GM23338 (cell line): ENCODE data around the gene FRMD3. TPM values are rescaled to one million over a fixed set of nuclear protein-coding genes. Genes with fewer than 3 reads are reported as not detected.

Experiments
- ATAC-seq: fragments of 200-7000 bp; cut with Tn5 transposase; 3 replicates; pipeline ENCODE4 v1.9.1; 2020
- DNase-seq: peaks from one replicate; pipeline ENCODE4 v3.0.0-alpha.2; 2015; ENCODE audit warnings: low spot score
- H2AFZ ChIP-seq: fragments of 200-600 bp; sonication (generic); 2 replicates; pipeline ENCODE4 v1.8.0; 2016; ENCODE audit warnings: antibody characterized with exemption, mild to moderate bottlenecking, moderate library complexity
- H3F3A ChIP-seq: fragments of 200-600 bp; sonication (generic); replicated peaks from 2 replicates; pipeline ENCODE4 v1.8.0; 2017; ENCODE audit warnings: antibody characterized with exemption, mixed run types, low read depth
- H3K27ac ChIP-seq: fragments of 200-600 bp; sonication (generic); 2 replicates; pipeline ENCODE4 v1.6.1; 2016; ENCODE audit warnings: low read depth
- H3K27me3 ChIP-seq: fragments of 200-600 bp; sonication (generic); 2 replicates; pipeline ENCODE4 v1.8.0; 2016; ENCODE audit warnings: mild to moderate bottlenecking, mixed run types, moderate library complexity; ENCODE audit not compliant: insufficient read depth
- H3K36me3 ChIP-seq: fragments of 200-600 bp; sonication (generic); 2 replicates; pipeline ENCODE4 v1.8.0; 2016; ENCODE audit warnings: mild to moderate bottlenecking; ENCODE audit not compliant: insufficient read depth
- H3K4me1 ChIP-seq: fragments of 200-600 bp; sonication (generic); 2 replicates; pipeline ENCODE4 v1.8.0; 2016; ENCODE audit warnings: mild to moderate bottlenecking, moderate library complexity; ENCODE audit not compliant: insufficient read depth
- H3K4me2 ChIP-seq: fragments of 200-600 bp; sonication (generic); 2 replicates; pipeline ENCODE4 v1.7.1; 2017; ENCODE audit warnings: mixed run types
- H3K4me3 ChIP-seq: fragments of 200-600 bp; sonication (generic); 2 replicates; pipeline ENCODE4 v1.6.1; 2016; ENCODE audit warnings: mixed run types
- H3K79me2 ChIP-seq: fragments of 200-600 bp; sonication (generic); replicated peaks from 2 replicates; pipeline ENCODE4 v1.8.0; 2017; ENCODE audit warnings: mild to moderate bottlenecking; ENCODE audit not compliant: insufficient read depth
- H3K9me2 ChIP-seq: fragments of 200-600 bp; sonication (generic); 2 replicates; pipeline ENCODE4 v1.8.0; 2017; ENCODE audit not compliant: insufficient read depth
- H4K20me1 ChIP-seq: fragments of 200-600 bp; sonication (generic); replicated peaks from 2 replicates; pipeline ENCODE4 v1.8.0; 2017; ENCODE audit warnings: mild to moderate bottlenecking; ENCODE audit not compliant: insufficient read depth
- H3K27ac Mint-ChIP-seq: 2 replicates; pipeline ENCODE4 v1.8.0; 2020; ENCODE audit warnings: inconsistent platforms, mild to moderate bottlenecking, moderate library complexity, mixed read lengths
- H3K27me3 Mint-ChIP-seq: 3 replicates; pipeline ENCODE4 v1.8.0; 2022; ENCODE audit warnings: low read depth, mild to moderate bottlenecking, moderate library complexity, mixed read lengths, inconsistent platforms; ENCODE audit not compliant: insufficient read depth, poor library complexity
- H3K36me3 Mint-ChIP-seq: 3 replicates; pipeline ENCODE4 v1.8.0; 2021; ENCODE audit warnings: low read depth, mild to moderate bottlenecking, inconsistent platforms, moderate library complexity, mixed read lengths
- H3K4me1 Mint-ChIP-seq: 3 replicates; pipeline ENCODE4 v1.8.0; 2020; ENCODE audit warnings: mild to moderate bottlenecking, inconsistent platforms, mixed read lengths
- H3K4me3 Mint-ChIP-seq: 3 replicates; pipeline ENCODE4 v1.8.0; 2021; ENCODE audit warnings: moderate library complexity, mild to moderate bottlenecking, inconsistent platforms, mixed read lengths
- H3K9me3 Mint-ChIP-seq: 3 replicates; pipeline ENCODE4 v1.8.0; 2020; ENCODE audit warnings: moderate library complexity, mild to moderate bottlenecking, inconsistent platforms, mixed read lengths
- CREB1 ChIP-seq: fragments of 250-450 bp; sonication (Bioruptor Pico); IDR thresholded peaks from 2 replicates; pipeline ENCODE4 v1.5.0; 2020; ENCODE audit warnings: low read depth, mild to moderate bottlenecking, moderate library complexity
- EZH2phosphoT487 ChIP-seq: fragments of 200-600 bp; sonication (generic); IDR thresholded peaks from one replicate; pipeline ENCODE4 v1.8.1; 2018; ENCODE audit warnings: antibody characterized with exemption; ENCODE audit not compliant: unreplicated experiment
- POLR2AphosphoS5 ChIP-seq: IDR thresholded peaks from 2 replicates; pipeline ENCODE4 v1.6.1; 2016; ENCODE audit warnings: antibody characterized with exemption, low read depth
- STAT1 ChIP-seq: IDR thresholded peaks from one replicate; pipeline ENCODE4 v1.6.1; 2016; ENCODE audit warnings: antibody characterized with exemption; ENCODE audit not compliant: unreplicated experiment
- ZNF114 ChIP-seq: fragments of 250-450 bp; sonication (Bioruptor Pico); IDR thresholded peaks from 2 replicates; pipeline ENCODE4 v1.5.0; 2020; ENCODE audit warnings: mild to moderate bottlenecking, moderate library complexity
- polyA plus RNA-seq: library from polyadenylated mRNA; unstranded; fragments of >200 nt; fragmentation: Nextera tagmentation; extraction: Ambion mirVana; gene quantifications from 2 replicates; pipeline ENCODE4 v1.2.1, GENCODE V29; 2016
- total RNA-seq: library from RNA; depleted of rRNA; stranded (reverse); fragments of >200 nt; shearing (Covaris generic); gene quantifications from 2 replicates; pipeline ENCODE4 v1.2.3, GENCODE V29; 2014
- TF ChIP-seq, protein P1 (sequence below): fragments of 250-450 bp; sonication (Bioruptor Pico); IDR thresholded peaks from 2 replicates; pipeline ENCODE4 v1.5.0; 2020; ENCODE audit warnings: mild to moderate bottlenecking, moderate library complexity
- TF ChIP-seq, protein P2 (sequence below), 2 experiments: fragments of 200-600 bp in 1 of 2; sonication (generic) in 1 of 2; conservative IDR thresholded peaks; 2 replicates each; pipeline versions ENCODE4 v1.5.1 to v1.6.1; 2016 to 2017; ENCODE audit warnings: antibody characterized with exemption in 2 of 2, low read depth in 2 of 2, mild to moderate bottlenecking in 2 of 2, moderate library complexity in 1 of 2

FRMD3 gene
- total and polyA plus RNA-seq, 2 experiments from 2014 or later: 0.47 to 1.2 TPM

DNA sequence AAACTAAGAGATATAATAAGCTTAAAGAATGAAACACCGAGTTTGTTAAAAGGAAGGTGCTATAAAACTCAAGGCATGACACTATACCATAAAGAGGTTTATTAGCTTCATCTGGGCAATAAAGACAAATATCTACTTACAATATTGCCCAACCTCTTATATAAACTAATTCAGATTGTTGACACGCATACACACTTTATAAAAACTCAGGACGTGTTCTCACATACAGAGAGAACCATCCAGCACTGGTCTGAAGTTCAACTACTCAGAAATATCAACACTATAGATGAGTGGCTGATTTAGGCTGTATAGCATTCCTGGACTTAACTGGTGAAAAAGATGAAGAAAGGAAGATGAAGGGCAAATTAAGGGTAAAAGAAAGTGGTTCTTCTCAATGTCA, 81.2 kb downstream of the FRMD3 start (continued):
- TF ChIP-seq, protein P1, sequence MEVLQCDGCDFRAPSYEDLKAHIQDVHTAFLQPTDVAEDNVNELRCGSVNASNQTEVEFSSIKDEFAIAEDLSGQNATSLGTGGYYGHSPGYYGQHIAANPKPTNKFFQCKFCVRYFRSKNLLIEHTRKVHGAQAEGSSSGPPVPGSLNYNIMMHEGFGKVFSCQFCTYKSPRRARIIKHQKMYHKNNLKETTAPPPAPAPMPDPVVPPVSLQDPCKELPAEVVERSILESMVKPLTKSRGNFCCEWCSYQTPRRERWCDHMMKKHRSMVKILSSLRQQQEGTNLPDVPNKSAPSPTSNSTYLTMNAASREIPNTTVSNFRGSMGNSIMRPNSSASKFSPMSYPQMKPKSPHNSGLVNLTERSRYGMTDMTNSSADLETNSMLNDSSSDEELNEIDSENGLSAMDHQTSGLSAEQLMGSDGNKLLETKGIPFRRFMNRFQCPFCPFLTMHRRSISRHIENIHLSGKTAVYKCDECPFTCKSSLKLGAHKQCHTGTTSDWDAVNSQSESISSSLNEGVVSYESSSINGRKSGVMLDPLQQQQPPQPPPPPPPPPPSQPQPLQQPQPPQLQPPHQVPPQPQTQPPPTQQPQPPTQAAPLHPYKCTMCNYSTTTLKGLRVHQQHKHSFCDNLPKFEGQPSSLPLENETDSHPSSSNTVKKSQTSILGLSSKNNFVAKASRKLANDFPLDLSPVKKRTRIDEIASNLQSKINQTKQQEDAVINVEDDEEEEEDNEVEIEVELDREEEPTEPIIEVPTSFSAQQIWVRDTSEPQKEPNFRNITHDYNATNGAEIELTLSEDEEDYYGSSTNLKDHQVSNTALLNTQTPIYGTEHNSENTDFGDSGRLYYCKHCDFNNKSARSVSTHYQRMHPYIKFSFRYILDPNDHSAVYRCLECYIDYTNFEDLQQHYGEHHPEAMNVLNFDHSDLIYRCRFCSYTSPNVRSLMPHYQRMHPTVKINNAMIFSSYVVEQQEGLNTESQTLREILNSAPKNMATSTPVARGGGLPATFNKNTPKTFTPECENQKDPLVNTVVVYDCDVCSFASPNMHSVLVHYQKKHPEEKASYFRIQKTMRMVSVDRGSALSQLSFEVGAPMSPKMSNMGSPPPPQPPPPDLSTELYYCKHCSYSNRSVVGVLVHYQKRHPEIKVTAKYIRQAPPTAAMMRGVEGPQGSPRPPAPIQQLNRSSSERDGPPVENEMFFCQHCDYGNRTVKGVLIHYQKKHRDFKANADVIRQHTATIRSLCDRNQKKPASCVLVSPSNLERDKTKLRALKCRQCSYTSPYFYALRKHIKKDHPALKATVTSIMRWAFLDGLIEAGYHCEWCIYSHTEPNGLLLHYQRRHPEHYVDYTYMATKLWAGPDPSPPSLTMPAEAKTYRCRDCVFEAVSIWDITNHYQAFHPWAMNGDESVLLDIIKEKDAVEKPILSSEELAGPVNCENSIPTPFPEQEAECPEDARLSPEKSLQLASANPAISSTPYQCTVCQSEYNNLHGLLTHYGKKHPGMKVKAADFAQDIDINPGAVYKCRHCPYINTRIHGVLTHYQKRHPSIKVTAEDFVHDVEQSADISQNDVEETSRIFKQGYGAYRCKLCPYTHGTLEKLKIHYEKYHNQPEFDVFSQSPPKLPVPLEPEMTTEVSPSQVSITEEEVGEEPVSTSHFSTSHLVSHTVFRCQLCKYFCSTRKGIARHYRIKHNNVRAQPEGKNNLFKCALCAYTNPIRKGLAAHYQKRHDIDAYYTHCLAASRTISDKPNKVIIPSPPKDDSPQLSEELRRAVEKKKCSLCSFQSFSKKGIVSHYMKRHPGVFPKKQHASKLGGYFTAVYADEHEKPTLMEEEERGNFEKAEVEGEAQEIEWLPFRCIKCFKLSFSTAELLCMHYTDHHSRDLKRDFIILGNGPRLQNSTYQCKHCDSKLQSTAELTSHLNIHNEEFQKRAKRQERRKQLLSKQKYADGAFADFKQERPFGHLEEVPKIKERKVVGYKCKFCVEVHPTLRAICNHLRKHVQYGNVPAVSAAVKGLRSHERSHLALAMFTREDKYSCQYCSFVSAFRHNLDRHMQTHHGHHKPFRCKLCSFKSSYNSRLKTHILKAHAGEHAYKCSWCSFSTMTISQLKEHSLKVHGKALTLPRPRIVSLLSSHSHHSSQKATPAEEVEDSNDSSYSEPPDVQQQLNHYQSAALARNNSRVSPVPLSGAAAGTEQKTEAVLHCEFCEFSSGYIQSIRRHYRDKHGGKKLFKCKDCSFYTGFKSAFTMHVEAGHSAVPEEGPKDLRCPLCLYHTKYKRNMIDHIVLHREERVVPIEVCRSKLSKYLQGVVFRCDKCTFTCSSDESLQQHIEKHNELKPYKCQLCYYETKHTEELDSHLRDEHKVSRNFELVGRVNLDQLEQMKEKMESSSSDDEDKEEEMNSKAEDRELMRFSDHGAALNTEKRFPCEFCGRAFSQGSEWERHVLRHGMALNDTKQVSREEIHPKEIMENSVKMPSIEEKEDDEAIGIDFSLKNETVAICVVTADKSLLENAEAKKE (CRISPR knock-in tag): no peak
- TF ChIP-seq ZNF114 (CRISPR knock-in tag): no peak
- no peak for TF ChIP-seq CREB1
- TF ChIP-seq POLR2AphosphoS5: no peak

DNA sequence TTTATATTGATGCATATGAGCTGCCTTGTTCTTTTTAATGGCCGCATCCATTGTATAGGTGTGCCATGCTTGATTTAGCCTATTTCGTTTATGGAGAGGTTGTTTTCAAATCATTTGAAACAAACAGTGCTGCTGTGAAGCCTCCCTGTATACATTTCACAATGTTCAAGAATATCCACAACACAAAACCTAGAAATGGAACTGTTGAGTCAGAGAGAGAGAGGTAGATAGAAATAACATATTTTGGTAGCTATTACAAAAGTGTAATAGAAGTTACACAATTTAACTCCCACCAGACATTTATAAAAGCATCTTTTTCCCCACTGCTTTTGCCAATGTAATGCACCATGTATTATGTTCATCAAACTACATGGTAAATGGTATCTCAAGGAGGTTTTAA, 82.0 kb downstream of the FRMD3 start:
- Histone ChIP-seq H2AFZ (no peak overlapping the region), H3K27me3 (no peaks in the 10 kb centered on the region), H3K27ac (no peak overlapping the region), H3K4me1 (no peaks in the 10 kb centered on the region), H4K20me1 (no peaks in the 10 kb centered on the region), H3K9me2 (peaks cover 4% of the 10 kb centered on the region; the same call in 1 of the 2 replicates), H3F3A (no peaks in the 10 kb centered on the region), H3K4me3 (no peak overlapping the region), H3K4me2 (no peak overlapping the region), H3K36me3 (no peaks in the 10 kb centered on the region), H3K79me2 (no peaks in the 10 kb centered on the region)
- no peak overlapping the region for H3K4me3 Mint-ChIP-seq
- H3K27ac Mint-ChIP-seq: no peak overlapping the region
- H3K9me3 Mint-ChIP-seq: peaks cover 6% of the 10 kb centered on the region
- no peak for DNase-seq
- ATAC-seq: no peak
- no peaks in the 10 kb centered on the region for H3K4me1 Mint-ChIP-seq
- H3K36me3 Mint-ChIP-seq: peaks cover 6% of the 10 kb centered on the region; the same call in 1 of the 3 replicates
- TF ChIP-seq, protein P2, sequence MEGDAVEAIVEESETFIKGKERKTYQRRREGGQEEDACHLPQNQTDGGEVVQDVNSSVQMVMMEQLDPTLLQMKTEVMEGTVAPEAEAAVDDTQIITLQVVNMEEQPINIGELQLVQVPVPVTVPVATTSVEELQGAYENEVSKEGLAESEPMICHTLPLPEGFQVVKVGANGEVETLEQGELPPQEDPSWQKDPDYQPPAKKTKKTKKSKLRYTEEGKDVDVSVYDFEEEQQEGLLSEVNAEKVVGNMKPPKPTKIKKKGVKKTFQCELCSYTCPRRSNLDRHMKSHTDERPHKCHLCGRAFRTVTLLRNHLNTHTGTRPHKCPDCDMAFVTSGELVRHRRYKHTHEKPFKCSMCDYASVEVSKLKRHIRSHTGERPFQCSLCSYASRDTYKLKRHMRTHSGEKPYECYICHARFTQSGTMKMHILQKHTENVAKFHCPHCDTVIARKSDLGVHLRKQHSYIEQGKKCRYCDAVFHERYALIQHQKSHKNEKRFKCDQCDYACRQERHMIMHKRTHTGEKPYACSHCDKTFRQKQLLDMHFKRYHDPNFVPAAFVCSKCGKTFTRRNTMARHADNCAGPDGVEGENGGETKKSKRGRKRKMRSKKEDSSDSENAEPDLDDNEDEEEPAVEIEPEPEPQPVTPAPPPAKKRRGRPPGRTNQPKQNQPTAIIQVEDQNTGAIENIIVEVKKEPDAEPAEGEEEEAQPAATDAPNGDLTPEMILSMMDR (conservative IDR thresholded peaks at IDR 0.05; ENCODE audit: low read depth in 2 of 2): no peak
- TF ChIP-seq EZH2phosphoT487 (no peak), STAT1 (no peak)
- H3K27me3 Mint-ChIP-seq: peaks cover 2% of the 10 kb centered on the region
